ENCODE data around the gene KRABD2.

Gene KRABD2

DNA sequence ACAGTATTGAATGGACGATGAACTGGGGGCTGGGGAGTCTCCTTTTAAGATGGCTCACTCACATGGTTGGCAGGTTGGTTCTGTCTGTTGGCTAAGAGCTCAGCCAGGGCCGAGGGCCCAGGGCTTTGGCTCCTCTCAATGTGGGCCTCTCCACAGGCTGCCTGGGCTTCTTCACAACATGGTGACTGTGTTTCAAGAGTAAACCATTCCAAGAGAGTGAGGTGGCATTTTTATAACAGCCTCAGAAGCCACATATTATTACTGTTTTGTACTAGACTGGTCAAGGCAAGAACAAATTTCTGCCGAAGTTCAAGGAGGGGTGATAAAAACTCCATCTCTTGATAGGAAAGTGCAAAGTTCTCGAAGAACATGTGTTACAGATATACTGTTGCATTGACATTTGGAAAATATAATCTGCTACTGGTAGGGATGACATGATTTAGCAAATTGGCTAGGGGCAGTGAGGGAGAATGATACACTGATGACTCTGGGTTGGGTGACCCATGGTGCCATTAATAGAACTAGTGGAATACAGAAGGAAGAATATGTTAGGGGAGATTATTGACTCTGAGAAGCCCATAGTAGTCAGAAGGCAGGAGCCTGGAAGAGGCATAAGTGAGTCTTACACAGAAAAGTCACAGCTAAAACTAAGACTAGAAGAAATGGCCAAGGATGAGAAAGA lies 13.7 kb downstream of the KRABD2 start:
- Histone ChIP-seq H3K18ac (ENCODE audit: low read depth in 1 of 2, low read length in 2 of 2) (no peak overlapping the region), H3K4ac (ENCODE audit: low read depth in 1 of 2, low read length in 2 of 2) (no peak overlapping the region), H4K8ac (ENCODE audit: low read length) (peak overlapping the region; percentile 61), H3K9me3 (ENCODE audit: control insufficient read depth, low read length) (no peaks in the 10 kb centered on the region), H3K36me3 (ENCODE audit: control insufficient read depth in 1 of 2, insufficient read depth in 2 of 2, low read depth in 1 of 2, low read length in 2 of 2) (peaks cover 3 to 4% of the 10 kb centered on the region in 2 experiments), H2AFZ (ENCODE audit: low read depth, low read length) (no peak overlapping the region), H2BK15ac (ENCODE audit: low read depth, poor library complexity, severe bottlenecking) (no peak overlapping the region), H3K4me3 (ENCODE audit: insufficient read depth in 1 of 2, low read depth in 1 of 2, low read length in 2 of 2) (peak overlapping the region in 1 of 2 experiments; percentile 35), H3K23ac (ENCODE audit: low read length in 2 of 2) (no peak overlapping the region), H3K14ac (ENCODE audit: low read length in 2 of 2) (no peak overlapping the region), H3K79me1 (replicated peaks; ENCODE audit: low read length, poor library complexity, severe bottlenecking) (peaks cover 5% of the 10 kb centered on the region), H4K91ac (ENCODE audit: low read length) (no peak overlapping the region), H3K4me1 (ENCODE audit: control insufficient read depth, insufficient read depth, low read depth, low read length) (peaks cover 19% of the 10 kb centered on the region), H3K4me2 (ENCODE audit: low read length, poor library complexity, severe bottlenecking) (no peak overlapping the region), H2AK5ac (ENCODE audit: low read length, severe bottlenecking) (peak overlapping the region; percentile 63), H3K9ac (ENCODE audit: low read length) (peak overlapping the region; percentile 2), H2BK12ac (ENCODE audit: low read length in 2 of 2) (peak overlapping the region in 1 of 2 experiments; percentile 52), H2BK5ac (ENCODE audit: low read depth, low read length, poor library complexity, severe bottlenecking) (no peak overlapping the region), H2BK120ac (ENCODE audit: low read depth, low read length) (no peak overlapping the region), H3K27me3 (ENCODE audit: control insufficient read depth in 1 of 2, insufficient read depth in 1 of 2, low read length in 2 of 2) (no peaks in the 10 kb centered on the region), H3K27ac (ENCODE audit: low read length, poor library complexity, severe bottlenecking) (no peak overlapping the region)
- DNase-seq = no peak
- 65% methylated on average over 4 of the region's 4 CpGs for WGBS

- Histone ChIP-seq H3K23ac (ENCODE audit: low read length in 2 of 2) (no peak overlapping the region), H2BK12ac (ENCODE audit: low read length in 2 of 2) (no peak overlapping the region), H3K4me1 (ENCODE audit: control insufficient read depth, insufficient read depth, low read depth, low read length) (peaks cover 15% of the 10 kb centered on the region), H3K4me3 (ENCODE audit: insufficient read depth in 1 of 2, low read depth in 1 of 2, low read length in 2 of 2) (no peak overlapping the region), H3K9me3 (ENCODE audit: control insufficient read depth, low read length) (no peaks in the 10 kb centered on the region), H2AK5ac (ENCODE audit: low read length, severe bottlenecking) (no peak overlapping the region), H2BK120ac (ENCODE audit: low read depth, low read length) (no peak overlapping the region), H2BK5ac (ENCODE audit: low read depth, low read length, poor library complexity, severe bottlenecking) (no peak overlapping the region), H2AFZ (ENCODE audit: low read depth, low read length) (no peak overlapping the region), H3K27me3 (ENCODE audit: control insufficient read depth in 1 of 2, insufficient read depth in 1 of 2, low read length in 2 of 2) (no peaks in the 10 kb centered on the region), H3K9ac (ENCODE audit: low read length) (no peak overlapping the region), H3K36me3 (ENCODE audit: control insufficient read depth in 1 of 2, insufficient read depth in 2 of 2, low read depth in 1 of 2, low read length in 2 of 2) (peaks cover 3 to 4% of the 10 kb centered on the region in 2 experiments), H3K4ac (ENCODE audit: low read depth in 1 of 2, low read length in 2 of 2) (no peak overlapping the region), H4K91ac (ENCODE audit: low read length) (no peak overlapping the region), H3K18ac (ENCODE audit: low read depth in 1 of 2, low read length in 2 of 2) (no peak overlapping the region), H3K79me1 (replicated peaks; ENCODE audit: low read length, poor library complexity, severe bottlenecking) (peaks cover 5% of the 10 kb centered on the region), H4K8ac (ENCODE audit: low read length) (peak overlapping the region; percentile 61), H3K14ac (ENCODE audit: low read length in 2 of 2) (no peak overlapping the region), H3K27ac (ENCODE audit: low read length, poor library complexity, severe bottlenecking) (no peak overlapping the region), H3K4me2 (ENCODE audit: low read length, poor library complexity, severe bottlenecking) (no peak overlapping the region), H2BK15ac (ENCODE audit: low read depth, poor library complexity, severe bottlenecking) (no peak overlapping the region)
- 28% methylated on average over 3 of the region's 3 CpGs for WGBS
- no peak for DNase-seq
Measured at GRCh38 chr17:8360751-8361150, 15.8 kb downstream of the KRABD2 start.

- Histone ChIP-seq H3K23ac (ENCODE audit: low read length in 2 of 2) (no peak overlapping the region), H3K27ac (ENCODE audit: low read length, poor library complexity, severe bottlenecking) (no peak overlapping the region), H4K8ac (ENCODE audit: low read length) (no peak overlapping the region), H3K79me1 (replicated peaks; ENCODE audit: low read length, poor library complexity, severe bottlenecking) (peaks cover 5% of the 10 kb centered on the region), H3K36me3 (ENCODE audit: control insufficient read depth in 1 of 2, insufficient read depth in 2 of 2, low read depth in 1 of 2, low read length in 2 of 2) (peaks cover 3 to 4% of the 10 kb centered on the region in 2 experiments), H3K4me2 (ENCODE audit: low read length, poor library complexity, severe bottlenecking) (no peak overlapping the region), H3K9ac (ENCODE audit: low read length) (peak overlapping the region; percentile 30), H2BK12ac (ENCODE audit: low read length in 2 of 2) (no peak overlapping the region), H3K9me3 (ENCODE audit: control insufficient read depth, low read length) (no peaks in the 10 kb centered on the region), H4K91ac (ENCODE audit: low read length) (no peak overlapping the region), H3K27me3 (ENCODE audit: control insufficient read depth in 1 of 2, insufficient read depth in 1 of 2, low read length in 2 of 2) (no peaks in the 10 kb centered on the region), H2BK15ac (ENCODE audit: low read depth, poor library complexity, severe bottlenecking) (no peak overlapping the region), H2BK5ac (ENCODE audit: low read depth, low read length, poor library complexity, severe bottlenecking) (no peak overlapping the region), H2AK5ac (ENCODE audit: low read length, severe bottlenecking) (no peak overlapping the region), H3K4me1 (ENCODE audit: control insufficient read depth, insufficient read depth, low read depth, low read length) (peaks cover 12% of the 10 kb centered on the region), H3K18ac (ENCODE audit: low read depth in 1 of 2, low read length in 2 of 2) (no peak overlapping the region), H3K4ac (ENCODE audit: low read depth in 1 of 2, low read length in 2 of 2) (no peak overlapping the region), H3K14ac (ENCODE audit: low read length in 2 of 2) (no peak overlapping the region), H2BK120ac (ENCODE audit: low read depth, low read length) (no peak overlapping the region), H2AFZ (ENCODE audit: low read depth, low read length) (no peak overlapping the region), H3K4me3 (ENCODE audit: insufficient read depth in 1 of 2, low read depth in 1 of 2, low read length in 2 of 2) (no peak overlapping the region)
- no peak for DNase-seq
- 28% methylated on average over 3 of the region's 3 CpGs for WGBS
Measured at GRCh38 chr17:8360260-8360659, 16.2 kb downstream of the KRABD2 start.

DNA sequence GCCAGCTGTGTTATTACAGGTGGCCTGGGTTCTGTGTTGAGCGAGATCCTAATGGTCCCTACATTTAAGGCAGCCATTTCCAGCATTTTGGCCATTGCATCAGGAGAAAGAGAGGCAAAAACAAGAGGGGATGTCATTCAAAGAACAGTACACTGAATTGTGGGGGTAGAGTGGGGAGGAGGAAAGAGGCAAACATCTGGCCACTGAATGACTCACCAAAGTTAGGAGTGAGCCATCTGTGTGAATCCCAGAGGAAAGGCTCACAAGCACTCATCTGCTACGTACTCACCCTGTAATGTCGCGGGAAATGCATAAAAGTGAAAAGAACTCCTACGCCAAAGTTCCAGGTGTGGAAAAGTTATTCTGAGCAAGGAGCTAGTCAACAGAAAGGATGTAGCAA lies 16.7 kb downstream of the KRABD2 start:
- H3K4me1 ChIP-seq (ENCODE audit: control insufficient read depth, insufficient read depth, low read depth, low read length) = peaks cover 10% of the 10 kb centered on the region
- no peaks in the 10 kb centered on the region for H3K27me3 ChIP-seq (ENCODE audit: control insufficient read depth in 1 of 2, insufficient read depth in 1 of 2, low read length in 2 of 2)
- H2BK12ac ChIP-seq (ENCODE audit: low read length in 2 of 2) = peak overlapping the region; percentile 51 to 86
- H3K36me3 ChIP-seq (ENCODE audit: control insufficient read depth in 1 of 2, insufficient read depth in 2 of 2, low read depth in 1 of 2, low read length in 2 of 2) = peaks cover 3 to 4% of the 10 kb centered on the region in 2 experiments
- H3K79me1 ChIP-seq (replicated peaks; ENCODE audit: low read length, poor library complexity, severe bottlenecking) = peaks cover 5% of the 10 kb centered on the region
- H3K9me3 ChIP-seq (ENCODE audit: control insufficient read depth, low read length) = no peaks in the 10 kb centered on the region
- no peak overlapping the region for H3K4me2 ChIP-seq (ENCODE audit: low read length, poor library complexity, severe bottlenecking)
- H3K4me3 ChIP-seq (ENCODE audit: insufficient read depth in 1 of 2, low read depth in 1 of 2, low read length in 2 of 2) = no peak overlapping the region
- H3K4ac ChIP-seq (ENCODE audit: low read depth in 1 of 2, low read length in 2 of 2) = peak overlapping the region in 1 of 2 experiments; percentile 35
- H2AK5ac ChIP-seq (ENCODE audit: low read length, severe bottlenecking) = peak overlapping the region; percentile 80
- peak overlapping the region; percentile 34 for H3K27ac ChIP-seq (ENCODE audit: low read length, poor library complexity, severe bottlenecking)
- DNase-seq = peak; percentile 88
- H2BK120ac ChIP-seq (ENCODE audit: low read depth, low read length) = no peak overlapping the region
- H2BK5ac ChIP-seq (ENCODE audit: low read depth, low read length, poor library complexity, severe bottlenecking) = peak overlapping the region; percentile 10
- no peak overlapping the region for H2AFZ ChIP-seq (ENCODE audit: low read depth, low read length)
- H3K18ac ChIP-seq (ENCODE audit: low read depth in 1 of 2, low read length in 2 of 2) = peak overlapping the region in 1 of 2 experiments; percentile 97
- no peak overlapping the region for H3K14ac ChIP-seq (ENCODE audit: low read length in 2 of 2)
- no peak overlapping the region for H2BK15ac ChIP-seq (ENCODE audit: low read depth, poor library complexity, severe bottlenecking)
- no peak overlapping the region for H3K23ac ChIP-seq (ENCODE audit: low read length in 2 of 2)
- H4K91ac ChIP-seq (ENCODE audit: low read length) = peak overlapping the region; percentile 81
- 34% methylated on average over 2 of the region's 5 CpGs for WGBS
- no peak overlapping the region for H4K8ac ChIP-seq (ENCODE audit: low read length)
- peak overlapping the region; percentile 30 for H3K9ac ChIP-seq (ENCODE audit: low read length)
